HG02870 (cell line): ENCODE data around the gene VSIG2.

Experiments used
- ATAC-seq: cut with Tn5 transposase; IDR thresholded peaks from one replicate; pipeline ENCODE4 v1.9.1; 2021; ENCODE audit warnings: mild to moderate bottlenecking, moderate library complexity; ENCODE audit not compliant: unreplicated experiment

VSIG2 gene

DNA sequence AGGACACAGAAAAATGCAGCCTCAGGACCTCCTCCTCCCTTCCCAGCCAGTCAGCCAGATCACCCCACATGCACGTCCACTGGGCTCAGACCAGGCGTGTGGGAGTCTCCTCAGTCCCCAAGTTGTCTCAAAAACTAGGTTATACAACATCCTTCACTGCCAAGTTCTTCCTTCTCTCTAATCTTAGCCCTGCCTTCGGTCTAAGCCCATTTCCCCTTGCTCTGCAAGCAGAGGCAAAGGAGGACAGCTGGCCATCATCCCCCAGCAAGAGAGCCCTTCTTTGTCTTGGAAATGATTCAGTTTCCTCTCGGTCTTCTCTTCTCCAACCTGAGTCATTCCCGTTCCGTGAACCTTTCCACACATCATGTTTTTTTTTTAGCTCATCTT, 26.3 kb downstream of the VSIG2 start:
- ATAC-seq: no peak

DNA sequence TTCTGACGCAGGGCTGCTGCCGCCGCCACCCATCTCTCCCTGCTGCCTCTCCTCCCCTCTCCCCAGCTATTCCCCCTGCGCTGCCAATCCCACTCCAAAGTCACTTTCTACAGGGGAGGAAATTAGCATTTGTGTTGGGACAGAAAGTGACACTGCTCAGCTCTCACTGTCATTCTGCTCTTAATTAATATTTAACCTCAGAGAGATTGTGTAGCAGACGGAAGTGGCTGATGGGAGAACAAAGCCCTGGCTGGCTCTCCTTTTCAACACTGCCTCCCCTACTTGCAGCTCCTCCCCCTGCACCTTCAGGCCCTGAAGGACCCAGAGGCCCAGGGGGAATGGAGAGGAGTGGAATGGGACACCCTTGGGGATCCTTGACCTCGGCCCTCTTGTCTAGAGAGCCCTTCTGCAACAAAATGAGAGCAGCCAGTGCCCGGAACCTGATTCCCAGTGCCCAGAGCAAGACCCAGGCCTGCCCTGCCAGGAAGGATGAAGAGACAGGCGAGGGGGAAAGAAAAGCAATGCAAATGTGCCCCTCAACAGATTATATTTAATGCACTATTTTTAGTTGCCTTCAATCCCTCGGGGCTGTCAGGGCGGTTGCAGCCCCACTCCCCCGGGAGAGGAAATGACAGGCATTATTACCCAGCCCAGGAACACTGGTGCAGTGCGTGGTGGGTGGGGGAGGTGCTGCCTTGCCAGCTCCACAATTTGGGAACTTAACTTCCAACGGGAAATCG, 26.9 kb downstream of the VSIG2 start:
- peak; percentile 78 for ATAC-seq

DNA sequence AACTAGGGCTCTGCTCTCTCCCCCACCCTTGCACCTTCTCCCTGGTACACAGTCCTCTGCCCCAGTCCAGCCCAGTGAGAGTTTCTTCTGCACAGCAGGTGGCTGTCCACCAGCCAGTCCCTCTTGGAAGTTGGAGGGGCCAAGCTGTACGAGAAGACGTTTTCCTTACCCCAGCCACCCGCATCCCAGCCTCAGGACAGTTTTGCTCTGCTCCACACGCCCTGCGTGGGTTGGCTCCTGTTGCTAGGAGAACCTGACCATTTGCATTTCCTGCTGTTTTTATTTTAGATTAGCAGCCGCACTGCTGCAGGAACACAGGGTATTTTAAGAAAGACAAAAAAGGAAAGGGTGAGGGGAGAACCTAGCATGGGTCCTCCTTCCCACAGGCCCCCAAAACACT, 29.9 kb downstream of the VSIG2 start:
- ATAC-seq: no peak

DNA sequence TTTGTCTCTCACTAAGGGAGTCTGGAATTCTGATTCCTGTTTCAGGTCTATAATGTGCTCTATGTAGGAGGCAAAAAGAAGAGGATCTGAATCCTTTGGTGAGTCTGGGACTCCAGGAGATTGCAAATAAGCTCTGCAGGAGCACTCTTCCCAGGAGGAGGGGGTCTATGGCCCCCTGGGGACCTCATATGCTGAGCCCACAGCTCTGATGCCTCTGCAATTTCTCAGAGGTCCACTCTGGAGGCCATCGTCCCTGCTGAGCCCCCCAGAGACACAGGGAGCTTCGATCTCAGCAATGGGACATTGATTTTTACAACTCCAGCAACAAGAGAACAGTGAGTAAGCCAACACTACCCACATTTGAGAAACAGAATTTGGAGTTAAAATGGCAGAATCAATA, 32.5 kb downstream of the VSIG2 start:
- no peak for ATAC-seq

DNA sequence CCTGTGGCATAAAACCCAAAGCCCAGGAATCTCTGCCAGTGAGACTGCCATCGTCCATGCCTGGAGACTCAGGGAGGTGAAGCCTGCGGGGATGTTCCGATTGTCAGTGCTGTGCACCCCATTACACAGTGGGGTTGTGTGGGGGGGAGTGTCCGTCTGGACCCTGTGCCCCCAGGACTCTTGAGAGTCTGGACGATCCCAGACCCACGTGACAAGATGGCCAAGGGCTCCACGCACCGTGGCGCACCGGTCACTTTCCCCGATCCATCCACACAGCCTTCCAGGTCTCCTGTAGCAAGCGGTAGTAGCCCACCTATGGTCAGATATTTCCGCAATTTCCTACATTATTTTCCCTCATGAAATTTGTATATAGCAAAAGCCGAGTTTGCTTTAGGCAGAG, 33.3 kb downstream of the VSIG2 start:
- ATAC-seq: no peak

DNA sequence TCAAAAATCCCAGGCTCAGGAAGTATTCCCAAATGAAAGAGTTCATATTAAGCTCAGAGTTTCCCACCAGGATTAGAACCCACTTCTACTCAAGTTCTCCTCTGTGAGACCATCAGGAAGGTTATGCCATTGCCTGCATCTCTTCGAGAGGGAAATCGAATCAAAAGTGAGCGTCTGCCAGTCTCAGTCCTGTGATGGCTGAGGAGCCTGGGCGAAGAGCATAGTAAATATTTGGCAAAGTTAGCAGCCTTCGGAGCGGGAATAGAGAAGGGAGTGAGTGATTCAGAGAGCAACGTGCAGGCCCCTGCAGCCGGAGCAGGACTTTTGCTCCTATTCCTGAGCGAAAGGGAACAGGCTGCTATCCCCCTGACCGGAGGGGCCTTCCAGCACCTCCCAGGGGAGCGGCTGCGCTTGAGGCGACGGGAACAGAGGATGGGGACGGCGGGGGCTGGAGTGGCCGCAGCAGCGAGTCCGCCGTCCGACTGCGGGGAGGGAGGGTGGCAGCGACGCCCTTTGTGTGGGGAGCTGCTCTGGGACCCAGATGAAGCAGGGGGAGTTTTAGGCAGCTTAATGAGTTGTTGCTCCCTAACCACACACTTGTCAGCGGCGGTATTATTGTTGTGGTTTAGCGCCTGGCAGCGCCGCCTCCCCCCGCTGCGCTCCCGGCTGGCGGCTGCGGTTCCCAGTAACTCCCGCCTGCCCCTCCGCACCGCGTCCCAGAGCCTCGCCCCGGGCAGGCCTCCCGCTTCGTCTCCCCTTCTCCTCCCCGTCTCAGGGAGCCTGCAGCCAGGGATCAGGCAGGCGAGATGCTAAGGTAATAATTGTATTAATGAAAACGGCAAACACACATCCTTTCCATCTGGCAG, 34.0 kb downstream of the VSIG2 start:
- ATAC-seq: no peak

DNA sequence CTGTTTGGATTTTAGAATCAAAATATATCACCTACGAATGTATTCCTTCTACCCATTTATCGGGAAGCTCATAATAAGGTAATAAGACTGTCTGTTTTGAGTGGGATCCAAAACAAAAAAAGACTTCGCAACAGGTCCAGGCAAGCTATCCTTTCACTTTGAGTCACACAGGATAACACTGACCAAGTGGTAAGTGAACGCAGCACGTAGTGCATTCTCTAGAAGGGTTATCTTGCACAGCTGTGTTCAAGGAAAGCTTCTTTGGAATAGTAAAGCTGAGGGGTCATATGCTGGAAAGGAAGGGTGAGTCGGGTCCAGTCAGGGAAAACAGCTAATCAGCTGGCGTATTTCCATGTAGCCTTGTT, 34.7 kb downstream of the VSIG2 start:
- peak; percentile 60 for ATAC-seq

DNA sequence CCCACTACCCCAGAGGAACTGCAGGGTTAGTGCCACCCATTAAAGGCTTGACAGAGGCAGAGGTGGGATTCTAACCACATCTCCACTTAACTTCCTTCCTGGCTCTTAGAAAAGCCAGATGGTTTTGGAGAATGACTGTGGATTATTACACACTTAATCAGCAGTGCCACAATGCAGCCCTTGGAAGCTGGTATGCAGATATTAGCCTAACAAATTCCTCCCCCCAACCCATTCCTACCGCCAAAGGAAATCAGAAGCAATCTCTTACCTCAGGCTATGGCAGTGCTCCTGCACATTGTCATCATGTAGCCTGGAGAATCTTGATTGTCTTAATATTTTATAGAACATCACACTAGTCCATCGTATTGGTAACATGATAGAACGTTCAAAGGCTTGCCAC, 35.5 kb downstream of the VSIG2 start:
- ATAC-seq: no peak

DNA sequence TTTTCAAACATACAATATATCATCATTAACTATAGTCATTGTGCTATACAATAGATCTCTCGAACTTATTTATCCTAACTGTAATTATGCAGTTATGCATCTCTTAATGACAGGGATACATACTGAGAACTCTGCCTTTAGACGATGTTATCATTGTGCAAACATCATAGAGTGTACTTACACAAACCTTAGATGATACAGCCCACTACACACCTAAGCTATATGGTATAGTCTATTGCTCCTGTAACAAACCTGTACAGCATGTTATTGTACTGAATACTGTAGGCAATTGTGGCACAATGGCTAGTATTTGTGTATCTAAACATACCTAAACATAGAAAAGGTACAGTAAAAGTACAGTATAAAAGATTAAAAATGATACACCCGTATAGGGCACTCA, 39.7 kb downstream of the VSIG2 start:
- ATAC-seq: no peak

DNA sequence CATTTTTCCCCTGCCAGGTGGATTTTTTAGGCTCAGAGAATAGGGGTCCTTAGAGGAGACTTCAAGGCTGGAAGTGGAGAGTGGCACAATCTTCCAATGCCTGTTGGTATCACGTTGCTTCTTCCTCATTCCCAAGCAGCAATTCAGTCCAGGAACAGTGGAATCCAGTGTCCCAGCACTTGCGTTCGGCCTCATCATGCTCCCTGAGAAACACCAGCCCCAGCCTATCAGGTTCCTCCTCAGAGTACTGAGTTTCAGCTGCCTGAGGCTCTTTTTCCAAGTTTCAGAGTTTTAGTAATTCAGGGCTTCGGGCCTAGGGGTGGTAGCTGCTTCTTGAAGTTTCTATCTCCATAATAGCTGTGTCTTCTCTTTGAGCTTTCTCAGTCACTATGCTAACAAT, 44.2 kb downstream of the VSIG2 start:
- no peak for ATAC-seq

DNA sequence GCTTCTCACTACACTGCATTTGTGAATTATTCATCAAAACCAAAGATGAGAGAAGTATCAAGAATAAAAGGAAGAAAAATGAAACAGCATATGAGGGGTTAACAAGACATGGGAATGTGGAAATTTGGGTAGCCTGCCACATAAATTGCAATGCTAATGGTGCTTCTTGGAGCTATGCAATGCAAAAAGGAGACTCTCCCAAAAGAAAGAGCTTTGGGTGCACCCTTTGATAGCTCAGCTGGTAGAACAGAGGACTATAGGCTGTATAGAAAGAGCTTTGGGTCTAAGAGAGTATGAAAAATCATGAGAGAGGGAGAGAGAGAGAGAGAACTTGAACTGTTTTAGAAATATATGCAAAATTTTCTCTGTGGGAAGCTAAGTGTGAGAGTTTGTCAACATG, 52.0 kb downstream of the VSIG2 start:
- no peak for ATAC-seq

DNA sequence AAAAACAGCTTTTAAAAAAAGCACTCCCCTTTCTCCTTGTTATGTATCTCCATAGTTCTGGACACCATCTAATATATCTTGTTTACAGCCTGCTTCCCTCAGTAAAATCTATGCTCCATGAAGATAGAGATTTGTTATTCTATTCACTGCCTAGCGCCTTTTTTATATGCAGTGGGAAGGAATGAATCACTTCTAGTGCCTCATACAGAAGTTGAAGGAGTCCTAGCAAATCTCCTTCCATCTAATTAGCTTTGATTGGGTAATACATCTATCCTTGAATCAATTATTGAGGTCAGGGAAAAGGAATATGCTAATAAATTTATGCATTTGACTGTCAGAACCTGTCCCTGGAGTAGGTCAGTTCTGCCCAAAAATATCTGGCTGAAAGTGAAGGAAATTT, 52.5 kb downstream of the VSIG2 start:
- ATAC-seq: no peak
